HepG2 (cell line): ENCODE measurements around the gene ZNF195. TPM values are rescaled to one million over a fixed set of nuclear protein-coding genes. Genes with fewer than 3 reads are reported as not detected.

Experiments
- AKNA ChIP-seq: sonication (generic); formaldehyde crosslinking; IDR thresholded peaks from 2 replicates; pipeline ENCODE4 v1.4.0; 2020; ENCODE audit warnings: missing genetic modification reagents, borderline replicate concordance
- BATF2 ChIP-seq: sonication (generic); formaldehyde crosslinking; IDR thresholded peaks from 2 replicates; pipeline ENCODE4 v1.8.0; 2022; ENCODE audit warnings: mild to moderate bottlenecking, missing genetic modification reagents, moderate library complexity
- E2F5 ChIP-seq: sonication (generic); formaldehyde crosslinking; conservative IDR thresholded peaks from 2 replicates; pipeline ENCODE4 v1.4.0; 2020; ENCODE audit warnings: missing genetic modification reagents
- FOSL1 ChIP-seq: sonication (generic); formaldehyde crosslinking; IDR thresholded peaks from 2 replicates; pipeline ENCODE4 v1.9.0; 2021; ENCODE audit warnings: missing genetic modification reagents, borderline replicate concordance
- IKZF5 ChIP-seq: IDR thresholded peaks from 2 replicates; pipeline ENCODE4 v1.6.1; 2018; ENCODE audit warnings: missing genetic modification reagents, mild to moderate bottlenecking, missing compliant biosample characterization
- KLF16 ChIP-seq, 2 experiments: sonication (generic) in 1 of 2; formaldehyde crosslinking in 1 of 2; IDR thresholded peaks; 2 replicates each; pipeline versions ENCODE4 v1.6.1 to v1.8.0; 2016 to 2023; ENCODE audit warnings: missing genetic modification reagents in 2 of 2, missing compliant biosample characterization in 1 of 2
- NCOA5 ChIP-seq: sonication (generic); formaldehyde crosslinking; IDR thresholded peaks from 2 replicates; pipeline ENCODE4 v1.4.0; 2020; ENCODE audit warnings: missing genetic modification reagents
- NFKB2 ChIP-seq: sonication (generic); formaldehyde crosslinking; IDR thresholded peaks from 2 replicates; pipeline ENCODE4 v1.4.0; 2020; ENCODE audit warnings: missing genetic modification reagents, borderline replicate concordance
- RFX1 ChIP-seq: fragments of 450-650 bp; IDR thresholded peaks from 2 replicates; pipeline ENCODE4 v1.6.1; 2017
- SYNCRIP ChIP-seq: fragments of 200-400 bp; formaldehyde crosslinking; IDR thresholded peaks from 2 replicates; pipeline ENCODE4 v1.6.1; 2018; ENCODE audit warnings: mild to moderate bottlenecking, low read depth, low read length; ENCODE audit not compliant: insufficient read depth
- TOPORS ChIP-seq: sonication (generic); formaldehyde crosslinking; IDR thresholded peaks from 2 replicates; pipeline ENCODE4 v1.8.0; 2023; ENCODE audit warnings: mild to moderate bottlenecking, missing genetic modification reagents
- ZBTB25 ChIP-seq: IDR thresholded peaks from 2 replicates; pipeline ENCODE4 v1.6.1; 2018; ENCODE audit warnings: missing genetic modification reagents
- ZBTB7B ChIP-seq: sonication (generic); formaldehyde crosslinking; IDR thresholded peaks from 2 replicates; pipeline ENCODE4 v1.4.0; 2020; ENCODE audit warnings: missing genetic modification reagents
- ZFY ChIP-seq: sonication (generic); formaldehyde crosslinking; IDR thresholded peaks from 2 replicates; pipeline ENCODE4 v1.4.0; 2020; ENCODE audit warnings: missing genetic modification reagents
- ZNF205 ChIP-seq: IDR thresholded peaks from 2 replicates; pipeline ENCODE4 v1.6.1; 2018; ENCODE audit warnings: missing biosample characterization, missing genetic modification reagents
- ZNF296 ChIP-seq: sonication (generic); formaldehyde crosslinking; conservative IDR thresholded peaks from 2 replicates; pipeline ENCODE4 v1.5.0; 2020; ENCODE audit warnings: mild to moderate bottlenecking, missing genetic modification reagents
- ZNF331 ChIP-seq: sonication (generic); formaldehyde crosslinking; IDR thresholded peaks from 2 replicates; pipeline ENCODE4 v1.4.0; 2020; ENCODE audit warnings: missing genetic modification reagents
- ZNF564 ChIP-seq: sonication (generic); formaldehyde crosslinking; IDR thresholded peaks from 2 replicates; pipeline ENCODE4 v1.8.1; 2023; ENCODE audit warnings: mild to moderate bottlenecking, missing genetic modification reagents
- ZNF879 ChIP-seq: sonication (generic); formaldehyde crosslinking; IDR thresholded peaks from 2 replicates; pipeline ENCODE4 v1.8.1; 2023; ENCODE audit warnings: missing genetic modification reagents
- polyA plus RNA-seq, 8 experiments: library from polyadenylated mRNA; depleted of rRNA in 3 of 8; stranded (reverse) in 7 of 8; unstranded in 1 of 8; fragments of >200 nt; fragmentation: Illumina TruSeq in 4 of 8; extraction: Trizol in 4 of 8; gene quantifications; 2 replicates each; pipeline versions ENCODE4 v1.2.1 to v1.2.3, GENCODE V29; 2011 to 2016; ENCODE audit warnings: low read depth in 4 of 8, missing spikeins in 1 of 8, mixed read lengths in 1 of 8; ENCODE audit not compliant: insufficient read depth in 1 of 8
- total RNA-seq, 5 experiments: library from RNA; depleted of rRNA; stranded (reverse); fragments of >200 nt; fragmentation: Illumina TruSeq; extraction: Trizol; gene quantifications; 2 replicates each; pipeline ENCODE4 v1.2.3, GENCODE V29; 2016; ENCODE audit warnings: low read depth in 1 of 5

Gene ZNF195
- total and polyA plus RNA-seq, 2 of the 13 experiments (the other 11 are each of a cell fraction or from before 2014, with no cell fraction given): 17.3 to 31.4 TPM

- no peak for TF ChIP-seq AKNA (CRISPR knock-in tag)
- no peak for TF ChIP-seq FOSL1 (CRISPR knock-in tag)
- TF ChIP-seq ZBTB7B (CRISPR knock-in tag): peak; percentile 37; the same call in 1 of the 2 replicates
- no peak; the same call in 1 of the 2 replicates for TF ChIP-seq ZNF331 (CRISPR knock-in tag)
- TF ChIP-seq ZNF296 (CRISPR knock-in tag): no peak; the same call in 1 of the 2 replicates
- no peak for TF ChIP-seq RFX1
- no peak for TF ChIP-seq TOPORS (CRISPR knock-in tag)
- peak; percentile 98 for TF ChIP-seq ZFY (CRISPR knock-in tag)
- peak; percentile 82; the same call in 1 of the 2 replicates for TF ChIP-seq NFKB2 (CRISPR knock-in tag)
- TF ChIP-seq BATF2: 0 out of 2 replicates have a peak, but pooled peaks have one; percentile 19
- no peak for TF ChIP-seq ZNF564 (CRISPR knock-in tag)
- no peak for TF ChIP-seq ZNF879 (CRISPR knock-in tag)
- TF ChIP-seq E2F5 (CRISPR knock-in tag): no peak
- TF ChIP-seq ZBTB25: peak; percentile 67; the same call in 1 of the 2 replicates
- no peak for TF ChIP-seq KLF16 (CRISPR knock-in tag; IDR thresholded peaks at IDR 0.05)
- TF ChIP-seq SYNCRIP: no peak
- no peak for TF ChIP-seq NCOA5 (CRISPR knock-in tag)
- TF ChIP-seq IKZF5: no peak
- TF ChIP-seq ZNF205 (CRISPR knock-in tag): no peak; the same call in 1 of the 2 replicates
Observed at GRCh38 chr11:3378426-3379423, at the start of gene ZNF195 (continued).
